Upper lobe of right lung (tissue), 1 donor: ENCODE measurements around the gene VWCE. TPM values are rescaled to one million over a fixed set of nuclear protein-coding genes. Genes with fewer than 3 reads are reported as not detected.
"Not testable (repeated sequence)": the region's sequence is repeated elsewhere in the genome, so short reads cannot be mapped to it uniquely, and the experiment has no call there.

ENCODE experiments used
- ATAC-seq: fragments of 200-7000 bp; cut with Tn5 transposase; one replicate; pipeline ENCODE4 v1.9.1; 2020; ENCODE audit warnings: mild to moderate bottlenecking, moderate library complexity
- DNase-seq: peaks from one replicate; pipeline ENCODE4 v3.0.0-alpha.2; 2020
- H3K27ac ChIP-seq: fragments of 200-600 bp; one replicate; pipeline ENCODE4 v1.8.0; 2022
- H3K27me3 ChIP-seq: fragments of 200-600 bp; one replicate; pipeline ENCODE4 v1.8.0; 2022; ENCODE audit warnings: mild to moderate bottlenecking
- H3K36me3 ChIP-seq: fragments of 200-600 bp; one replicate; pipeline ENCODE4 v1.8.0; 2022
- H3K4me1 ChIP-seq: fragments of 200-600 bp; one replicate; pipeline ENCODE4 v1.8.0; 2022
- H3K4me3 ChIP-seq: fragments of 200-600 bp; one replicate; pipeline ENCODE4 v1.8.0; 2022; ENCODE audit warnings: mild to moderate bottlenecking
- H3K9me3 ChIP-seq: fragments of 200-600 bp; one replicate; pipeline ENCODE4 v1.8.0; 2022
- intact Hi-C: fragments of 100-400 bp; cut with DNase I; formaldehyde crosslinking; loops from one replicate; pipeline ENCODE4 v1.11.0; 2022
- total RNA-seq: library from RNA; stranded (reverse); fragmentation: NEBNext Ultra II Directional; extraction: Animal tissue kit (Norgen Biotek cat#: 25700); gene quantifications from one replicate; pipeline ENCODE4 v1.2.1, GENCODE V29; 2021
- donor health status: DM: no; HTN: yes; CAD: no; lungs with severe emphysema.

The VWCE gene
- total RNA-seq, 1 donor from 2014 or later = 1.5 TPM

DNA sequence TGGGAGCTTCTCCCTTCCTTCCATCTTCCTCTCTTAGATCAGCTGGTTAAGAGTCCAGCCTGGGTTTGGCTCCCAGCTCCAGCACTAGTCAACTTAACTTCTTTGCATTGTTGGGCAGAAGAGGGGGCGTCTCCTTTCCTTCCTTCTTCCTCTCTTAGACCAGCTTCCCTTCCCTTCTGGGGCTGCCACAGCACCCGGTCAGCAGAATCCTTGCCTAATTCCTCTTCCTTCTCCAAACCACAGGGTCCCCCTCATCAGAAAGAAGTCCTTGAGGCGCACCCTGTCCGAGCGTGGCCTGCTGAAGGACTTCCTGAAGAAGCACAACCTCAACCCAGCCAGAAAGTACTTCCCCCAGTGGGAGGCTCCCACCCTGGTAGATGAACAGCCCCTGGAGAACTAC, 53.6 kb downstream of the VWCE start:
- H3K4me3 ChIP-seq, intact Hi-C loops, H3K9me3 ChIP-seq, H3K4me1 ChIP-seq, DNase-seq, H3K27ac ChIP-seq, H3K36me3 ChIP-seq, H3K27me3 ChIP-seq: not testable (repeated sequence)
- peak; percentile 82 for ATAC-seq

DNA sequence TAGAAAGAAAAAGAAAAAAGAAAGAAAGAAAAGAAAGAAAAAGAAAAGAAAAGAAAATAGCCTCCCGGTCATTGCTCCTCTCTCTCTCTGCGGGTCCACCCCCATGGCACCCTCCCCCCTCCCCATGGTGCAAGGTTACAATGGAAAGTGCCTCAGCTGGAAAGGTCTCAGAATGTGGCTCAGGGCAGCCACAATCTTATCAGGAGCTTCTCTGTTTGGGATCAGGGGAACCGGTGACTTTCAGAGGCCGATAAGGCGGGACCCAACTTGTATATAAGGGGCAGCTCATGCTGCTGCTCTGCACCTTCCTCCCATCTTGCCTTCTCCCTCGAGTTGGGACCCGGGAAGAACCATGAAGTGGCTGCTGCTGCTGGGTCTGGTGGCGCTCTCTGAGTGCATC, 54.2 kb downstream of the VWCE start, which contains the start of gene PGA5:
PGA5 (plus strand) TSS at position 301 of the 400 bp plus-strand sequence; CDS start at position 353, 52 bp downstream.
- not testable (repeated sequence) for H3K27me3 ChIP-seq, H3K27ac ChIP-seq

DNA sequence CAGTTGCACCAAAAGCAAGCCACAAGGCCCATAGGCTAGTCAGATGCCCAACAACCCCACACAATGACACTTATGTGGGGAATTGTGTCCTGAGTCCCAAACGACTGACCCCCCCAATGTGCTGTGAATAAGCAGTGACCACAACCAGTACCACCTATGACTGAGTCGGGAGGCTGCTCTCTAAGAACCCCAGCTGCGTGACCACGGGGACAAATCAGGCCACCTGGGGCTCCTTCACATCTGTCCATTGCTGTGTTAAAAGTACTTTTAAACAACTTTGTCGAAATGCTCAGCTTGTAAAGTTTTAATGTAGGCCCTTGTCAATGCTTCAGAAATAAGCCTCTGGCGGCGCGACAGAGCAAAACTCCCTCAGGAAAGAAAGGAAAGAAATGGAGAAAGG, 54.8 kb downstream of the VWCE start:
- ATAC-seq, H3K9me3 ChIP-seq, H3K27me3 ChIP-seq, intact Hi-C loops, H3K36me3 ChIP-seq, H3K27ac ChIP-seq, H3K4me1 ChIP-seq, H3K4me3 ChIP-seq: not testable (repeated sequence)
- peak; percentile 31 for DNase-seq

More for the DNA sequence above, 54.2 kb downstream of the VWCE start, which contains the start of gene PGA5:
- H3K4me3 ChIP-seq, DNase-seq, intact Hi-C loops, ATAC-seq, H3K9me3 ChIP-seq, H3K36me3 ChIP-seq, H3K4me1 ChIP-seq: not testable (repeated sequence)

DNA sequence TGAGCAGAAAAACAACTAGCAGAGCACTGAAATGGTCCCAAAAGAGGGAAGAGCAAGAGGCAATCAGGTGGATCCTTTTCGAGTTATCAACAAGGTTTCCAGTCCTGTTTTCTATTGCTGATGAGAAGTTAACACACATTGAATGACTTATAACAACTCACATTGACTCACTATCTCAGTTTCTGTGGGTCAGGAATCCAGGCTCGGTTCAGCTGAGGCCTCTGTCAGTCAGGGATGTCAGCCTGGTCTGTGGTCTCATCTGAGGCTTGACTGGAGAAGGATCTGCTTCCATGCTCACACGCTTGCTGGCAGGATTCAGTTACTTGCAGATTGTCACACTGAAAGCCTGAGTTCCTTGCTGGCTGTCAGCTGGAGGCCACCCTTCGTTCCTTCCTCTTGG, 58.0 kb downstream of the VWCE start:
- intact Hi-C loops, DNase-seq, ATAC-seq, H3K4me3 ChIP-seq, H3K27me3 ChIP-seq, H3K27ac ChIP-seq, H3K36me3 ChIP-seq, H3K4me1 ChIP-seq, H3K9me3 ChIP-seq: not testable (repeated sequence)

DNA sequence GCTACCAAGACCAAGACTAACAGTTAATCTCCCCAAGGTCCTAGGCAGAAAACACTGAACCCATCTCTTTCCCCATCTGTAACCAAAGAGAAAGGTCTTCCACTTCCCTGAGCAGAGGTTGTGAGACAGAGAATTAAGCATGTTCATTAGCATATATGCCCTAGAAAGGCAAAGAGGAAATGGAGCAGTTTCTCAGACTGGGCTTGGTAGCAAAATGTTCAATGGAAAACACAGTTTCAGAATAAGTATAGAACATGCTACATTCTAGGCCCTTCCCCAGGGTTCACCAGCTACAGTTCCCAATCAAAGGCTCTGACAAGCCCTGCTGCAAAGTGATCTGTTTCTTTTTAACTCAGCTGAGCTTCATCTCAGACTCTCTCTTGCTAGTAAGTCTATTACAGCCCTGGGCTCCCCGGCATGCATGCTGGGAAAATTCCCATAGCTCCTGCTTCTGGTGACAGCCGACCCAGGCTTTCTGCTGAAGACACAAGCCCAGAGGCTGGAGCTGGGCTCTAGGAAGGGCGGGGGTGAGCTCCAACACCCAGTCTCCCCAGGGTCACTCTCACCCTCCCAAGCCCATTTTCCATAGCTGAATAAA, 62.5 kb downstream of the VWCE start:
- intact Hi-C loops, H3K27ac ChIP-seq, H3K9me3 ChIP-seq, H3K4me1 ChIP-seq, H3K36me3 ChIP-seq, ATAC-seq, DNase-seq, H3K4me3 ChIP-seq, H3K27me3 ChIP-seq: not testable (repeated sequence)

DNA sequence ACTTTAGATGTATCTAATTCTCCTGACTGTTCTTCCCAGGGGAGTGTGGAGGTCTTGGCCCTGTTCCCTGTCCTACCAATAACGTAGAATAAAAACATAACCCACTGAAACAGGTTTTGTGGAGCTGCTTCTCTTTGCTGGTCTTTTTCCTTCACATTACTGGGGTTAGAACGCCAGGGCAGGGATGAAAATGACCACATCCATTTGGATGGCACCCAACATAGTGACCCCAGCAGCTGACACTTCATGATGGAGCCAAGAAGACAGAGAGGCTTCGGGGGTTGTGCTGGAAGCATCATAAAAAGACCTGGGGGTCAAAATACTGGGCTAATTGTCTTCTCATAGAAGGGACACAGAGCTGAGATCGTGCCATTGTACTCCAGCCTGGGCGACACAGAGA, 63.5 kb downstream of the VWCE start:
- H3K36me3 ChIP-seq, H3K27ac ChIP-seq, H3K27me3 ChIP-seq, H3K4me1 ChIP-seq, H3K9me3 ChIP-seq, ATAC-seq, DNase-seq, intact Hi-C loops, H3K4me3 ChIP-seq: not testable (repeated sequence)

DNA sequence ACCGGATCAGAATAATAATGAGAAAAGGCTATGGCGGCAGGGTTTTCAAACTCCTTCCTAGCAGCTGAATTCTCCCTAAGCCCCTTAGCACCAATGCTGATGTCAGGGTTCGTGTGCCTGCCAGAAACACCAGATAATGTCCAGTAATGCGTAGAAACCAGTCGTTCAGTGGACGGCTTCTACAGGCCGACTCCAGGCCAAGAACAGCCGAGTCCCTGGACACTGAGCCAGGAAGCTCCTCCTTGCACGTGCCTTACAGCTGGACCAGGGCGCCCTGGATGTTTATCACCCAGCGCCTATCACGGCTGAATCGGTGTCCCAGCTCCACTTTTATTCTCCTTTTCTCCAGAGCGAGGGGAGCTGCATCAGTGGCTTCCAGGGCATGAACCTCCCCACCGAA, 64.1 kb downstream of the VWCE start:
- DNase-seq, H3K4me1 ChIP-seq, ATAC-seq, H3K4me3 ChIP-seq, H3K9me3 ChIP-seq, H3K27me3 ChIP-seq, H3K27ac ChIP-seq, H3K36me3 ChIP-seq, intact Hi-C loops: not testable (repeated sequence)

DNA sequence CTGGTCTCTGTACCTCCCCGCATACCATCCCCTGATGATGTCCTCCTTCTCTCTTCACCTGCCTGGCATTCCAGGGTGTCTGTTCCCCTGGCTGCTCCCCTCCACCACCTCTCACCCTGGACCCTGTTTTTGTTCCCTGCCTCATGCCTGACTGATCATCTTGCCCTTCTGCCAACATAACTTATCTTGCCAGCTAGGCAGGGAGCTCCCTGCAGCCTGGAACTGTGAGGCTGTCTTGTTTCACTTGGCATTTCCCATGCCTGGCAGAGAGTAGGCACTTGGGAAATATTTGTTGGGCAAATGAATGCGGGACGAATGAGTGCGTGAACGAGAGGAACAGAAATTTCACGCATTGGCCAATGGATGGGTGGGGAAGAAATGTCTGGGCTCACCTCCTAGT, 65.7 kb downstream of the VWCE start:
- H3K4me3 ChIP-seq, H3K9me3 ChIP-seq, H3K36me3 ChIP-seq, H3K4me1 ChIP-seq, ATAC-seq, DNase-seq, H3K27me3 ChIP-seq, H3K27ac ChIP-seq, intact Hi-C loops: not testable (repeated sequence)

DNA sequence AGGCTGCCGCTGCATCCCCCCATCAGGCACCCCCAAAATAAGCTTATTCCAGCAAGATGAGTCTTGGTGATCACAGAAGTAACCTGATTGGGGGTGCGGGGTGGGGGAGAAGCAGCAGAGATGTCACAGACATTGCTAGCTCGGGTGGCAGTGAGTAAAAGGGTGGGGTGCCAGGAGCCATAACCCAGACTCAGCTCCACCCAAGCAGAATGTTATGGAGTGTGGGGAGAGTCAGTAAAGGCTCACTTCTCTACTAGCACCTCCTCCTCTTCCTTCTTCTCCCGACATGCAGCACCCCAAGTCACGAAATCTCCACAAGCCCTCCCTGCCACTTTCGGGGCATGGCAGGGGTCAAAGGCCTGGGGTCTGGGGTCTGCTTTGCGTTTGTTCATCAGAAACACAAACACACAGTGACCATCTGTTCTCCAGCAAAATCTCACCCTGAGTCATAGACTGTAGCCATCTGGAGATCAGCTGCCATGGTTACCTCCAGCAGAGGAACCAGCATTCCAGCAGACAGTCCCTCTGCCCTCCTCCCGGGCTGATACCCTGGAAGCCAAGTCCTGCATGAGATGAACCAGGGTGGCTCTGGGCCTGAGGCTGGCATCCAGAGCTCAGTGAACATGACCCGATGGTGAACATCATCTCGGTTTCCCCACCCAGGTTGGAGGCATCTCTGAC, 68.5 kb downstream of the VWCE start:
- H3K4me3 ChIP-seq, H3K9me3 ChIP-seq, intact Hi-C loops, DNase-seq, H3K27ac ChIP-seq, H3K36me3 ChIP-seq, ATAC-seq, H3K4me1 ChIP-seq, H3K27me3 ChIP-seq: not testable (repeated sequence)

DNA sequence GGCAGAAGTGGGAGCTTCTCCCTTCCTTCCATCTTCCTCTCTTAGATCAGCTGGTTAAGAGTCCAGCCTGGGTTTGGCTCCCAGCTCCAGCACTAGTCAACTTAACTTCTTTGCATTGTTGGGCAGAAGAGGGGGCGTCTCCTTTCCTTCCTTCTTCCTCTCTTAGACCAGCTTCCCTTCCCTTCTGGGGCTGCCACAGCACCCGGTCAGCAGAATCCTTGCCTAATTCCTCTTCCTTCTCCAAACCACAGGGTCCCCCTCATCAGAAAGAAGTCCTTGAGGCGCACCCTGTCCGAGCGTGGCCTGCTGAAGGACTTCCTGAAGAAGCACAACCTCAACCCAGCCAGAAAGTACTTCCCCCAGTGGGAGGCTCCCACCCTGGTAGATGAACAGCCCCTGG, 72.4 kb downstream of the VWCE start:
- DNase-seq, H3K27me3 ChIP-seq, intact Hi-C loops, H3K4me1 ChIP-seq, H3K9me3 ChIP-seq, H3K27ac ChIP-seq, H3K4me3 ChIP-seq, H3K36me3 ChIP-seq: not testable (repeated sequence)
- ATAC-seq = peak; percentile 81

DNA sequence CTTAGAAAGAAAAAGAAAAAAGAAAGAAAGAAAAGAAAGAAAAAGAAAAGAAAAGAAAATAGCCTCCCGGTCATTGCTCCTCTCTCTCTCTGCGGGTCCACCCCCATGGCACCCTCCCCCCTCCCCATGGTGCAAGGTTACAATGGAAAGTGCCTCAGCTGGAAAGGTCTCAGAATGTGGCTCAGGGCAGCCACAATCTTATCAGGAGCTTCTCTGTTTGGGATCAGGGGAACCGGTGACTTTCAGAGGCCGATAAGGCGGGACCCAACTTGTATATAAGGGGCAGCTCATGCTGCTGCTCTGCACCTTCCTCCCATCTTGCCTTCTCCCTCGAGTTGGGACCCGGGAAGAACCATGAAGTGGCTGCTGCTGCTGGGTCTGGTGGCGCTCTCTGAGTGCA, 73.1 kb downstream of the VWCE start, which contains the start of gene PGA4:
PGA4 (plus strand) TSS at position 301 of the 400 bp plus-strand sequence; CDS start at position 355, 54 bp downstream.
- H3K9me3 ChIP-seq, H3K4me1 ChIP-seq, H3K4me3 ChIP-seq, intact Hi-C loops, H3K27ac ChIP-seq, DNase-seq, ATAC-seq, H3K27me3 ChIP-seq, H3K36me3 ChIP-seq: not testable (repeated sequence)

DNA sequence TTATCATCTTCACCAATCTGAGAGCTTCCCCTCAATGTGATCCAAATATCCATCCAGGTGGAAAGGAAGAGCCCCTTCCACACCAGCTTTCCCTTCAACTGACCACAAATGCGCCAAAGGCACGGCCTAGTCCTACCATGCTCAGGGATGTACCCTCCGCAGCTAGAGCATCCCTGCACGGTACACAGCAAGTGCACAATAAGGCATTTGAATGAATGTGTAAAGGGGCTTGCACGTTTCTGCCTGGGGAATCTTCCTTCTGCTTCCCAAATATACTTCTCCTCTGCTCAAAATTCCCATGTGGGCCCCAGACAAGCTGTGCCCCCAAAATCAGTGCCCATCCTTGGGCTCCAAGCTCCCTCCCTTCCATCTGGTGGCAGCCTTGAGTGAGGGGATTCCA, 76.1 kb downstream of the VWCE start:
- DNase-seq, ATAC-seq, H3K27ac ChIP-seq, H3K36me3 ChIP-seq, H3K4me1 ChIP-seq, H3K27me3 ChIP-seq, intact Hi-C loops, H3K9me3 ChIP-seq, H3K4me3 ChIP-seq: not testable (repeated sequence)

DNA sequence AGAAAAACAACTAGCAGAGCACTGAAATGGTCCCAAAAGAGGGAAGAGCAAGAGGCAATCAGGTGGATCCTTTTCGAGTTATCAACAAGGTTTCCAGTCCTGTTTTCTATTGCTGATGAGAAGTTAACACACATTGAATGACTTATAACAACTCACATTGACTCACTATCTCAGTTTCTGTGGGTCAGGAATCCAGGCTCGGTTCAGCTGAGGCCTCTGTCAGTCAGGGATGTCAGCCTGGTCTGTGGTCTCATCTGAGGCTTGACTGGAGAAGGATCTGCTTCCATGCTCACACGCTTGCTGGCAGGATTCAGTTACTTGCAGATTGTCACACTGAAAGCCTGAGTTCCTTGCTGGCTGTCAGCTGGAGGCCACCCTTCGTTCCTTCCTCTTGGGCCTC, 76.8 kb downstream of the VWCE start:
- H3K36me3 ChIP-seq, H3K4me1 ChIP-seq, H3K9me3 ChIP-seq, intact Hi-C loops, DNase-seq, ATAC-seq, H3K4me3 ChIP-seq, H3K27ac ChIP-seq, H3K27me3 ChIP-seq: not testable (repeated sequence)

DNA sequence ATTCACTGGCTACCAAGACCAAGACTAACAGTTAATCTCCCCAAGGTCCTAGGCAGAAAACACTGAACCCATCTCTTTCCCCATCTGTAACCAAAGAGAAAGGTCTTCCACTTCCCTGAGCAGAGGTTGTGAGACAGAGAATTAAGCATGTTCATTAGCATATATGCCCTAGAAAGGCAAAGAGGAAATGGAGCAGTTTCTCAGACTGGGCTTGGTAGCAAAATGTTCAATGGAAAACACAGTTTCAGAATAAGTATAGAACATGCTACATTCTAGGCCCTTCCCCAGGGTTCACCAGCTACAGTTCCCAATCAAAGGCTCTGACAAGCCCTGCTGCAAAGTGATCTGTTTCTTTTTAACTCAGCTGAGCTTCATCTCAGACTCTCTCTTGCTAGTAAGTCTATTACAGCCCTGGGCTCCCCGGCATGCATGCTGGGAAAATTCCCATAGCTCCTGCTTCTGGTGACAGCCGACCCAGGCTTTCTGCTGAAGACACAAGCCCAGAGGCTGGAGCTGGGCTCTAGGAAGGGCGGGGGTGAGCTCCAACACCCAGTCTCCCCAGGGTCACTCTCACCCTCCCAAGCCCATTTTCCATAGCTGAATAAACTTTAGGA, 81.3 kb downstream of the VWCE start:
- H3K27ac ChIP-seq, H3K27me3 ChIP-seq, H3K4me3 ChIP-seq, H3K36me3 ChIP-seq, H3K4me1 ChIP-seq, H3K9me3 ChIP-seq, ATAC-seq, intact Hi-C loops, DNase-seq: not testable (repeated sequence)
